Stimulated activated CD8-positive, alpha-beta memory T cell treated with anti-CD3 and anti-CD28 coated beads, Interleukin-15, amount 100 ng/mL, for 4 hours (primary cell): ENCODE measurements around the gene TMEM87B.
"Not testable (repeated sequence)": the region's sequence is repeated elsewhere in the genome, so short reads cannot be mapped to it uniquely, and the experiment has no call there.

ENCODE experiments used
- DNase-seq, 2 donors: peaks; one replicate each; pipeline ENCODE4 v3.0.0-alpha.2; 2020; ENCODE audit warnings: low read depth in 2 of 2

TMEM87B gene

DNA sequence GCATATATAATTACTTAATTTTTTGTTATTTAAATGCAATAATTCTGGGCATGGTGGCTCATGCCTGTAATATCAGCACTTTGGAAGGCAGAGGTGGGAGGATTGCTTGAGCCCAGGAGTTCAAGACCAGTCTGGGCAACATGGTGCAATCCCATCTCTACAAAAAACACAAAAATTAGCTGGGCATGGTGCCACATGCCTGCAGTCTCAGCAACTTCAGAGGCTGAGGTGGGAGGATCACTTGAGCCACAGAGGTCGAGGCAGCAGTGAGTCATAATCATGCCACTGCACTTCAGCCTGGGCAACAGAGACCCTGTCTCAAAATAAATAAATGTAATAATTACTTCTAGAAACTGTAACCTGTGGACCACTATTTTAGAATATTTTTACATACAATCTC is 21.5 kb upstream of the TMEM87B start:
- DNase-seq: no peak

DNA sequence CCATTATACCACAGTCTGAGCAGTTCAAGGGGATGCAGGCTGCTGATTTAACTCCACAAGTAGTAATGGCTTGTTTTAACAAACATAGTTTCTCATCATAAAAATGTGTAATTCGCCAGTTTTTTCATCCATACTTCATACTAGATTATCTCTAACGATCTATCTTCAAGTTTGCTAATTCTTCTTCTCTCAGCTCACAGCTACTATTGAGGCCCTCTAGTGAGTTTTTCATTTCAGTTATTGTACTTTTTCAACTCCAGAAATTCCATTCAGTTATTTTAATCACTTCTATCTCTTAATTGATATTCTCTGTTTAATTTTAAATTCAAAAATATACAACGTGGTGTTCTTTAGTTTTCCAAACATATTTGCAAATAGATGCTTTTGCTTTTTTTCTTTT is 20.1 kb upstream of the TMEM87B start:
- no peak for DNase-seq

DNA sequence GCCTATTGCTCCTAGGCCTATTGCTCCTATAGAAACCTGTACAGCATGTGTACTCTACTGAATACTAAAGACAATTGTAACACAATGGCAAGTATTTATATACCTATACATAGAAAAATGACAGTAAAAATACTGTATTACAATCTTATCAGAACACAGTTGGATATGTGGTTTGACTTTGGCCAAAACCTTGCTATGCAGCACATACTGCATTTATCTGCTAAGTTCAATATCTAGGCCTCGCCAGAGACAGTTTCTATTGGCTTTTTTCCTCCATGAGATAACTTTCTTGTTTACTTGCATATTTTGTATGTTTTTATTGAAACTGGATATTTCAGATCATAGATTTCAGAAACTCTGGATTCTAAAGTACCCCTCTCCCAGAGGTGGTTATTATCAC is 19.3 kb upstream of the TMEM87B start:
- DNase-seq: no peak

DNA sequence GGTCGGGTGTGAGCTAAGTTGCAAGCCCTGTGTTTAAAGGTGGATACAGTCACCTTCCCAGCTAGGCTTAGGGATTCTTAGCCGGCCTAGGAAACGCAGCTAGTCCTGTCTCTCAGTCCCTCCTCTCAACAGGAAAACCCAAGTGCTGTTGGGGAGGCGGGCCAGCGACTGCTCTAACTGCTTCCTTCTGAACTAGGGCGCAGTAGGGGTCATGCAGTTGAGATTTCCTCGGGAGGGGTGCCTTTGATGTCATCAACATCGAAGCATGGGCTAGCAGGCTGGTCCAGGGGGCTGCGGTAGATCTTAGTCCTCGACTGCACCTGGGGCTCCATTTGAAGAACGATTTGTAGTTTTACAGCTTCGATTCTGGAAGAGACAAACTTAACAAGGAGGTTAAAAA is 15.5 kb upstream of the TMEM87B start:
- DNase-seq: not testable (repeated sequence)

DNA sequence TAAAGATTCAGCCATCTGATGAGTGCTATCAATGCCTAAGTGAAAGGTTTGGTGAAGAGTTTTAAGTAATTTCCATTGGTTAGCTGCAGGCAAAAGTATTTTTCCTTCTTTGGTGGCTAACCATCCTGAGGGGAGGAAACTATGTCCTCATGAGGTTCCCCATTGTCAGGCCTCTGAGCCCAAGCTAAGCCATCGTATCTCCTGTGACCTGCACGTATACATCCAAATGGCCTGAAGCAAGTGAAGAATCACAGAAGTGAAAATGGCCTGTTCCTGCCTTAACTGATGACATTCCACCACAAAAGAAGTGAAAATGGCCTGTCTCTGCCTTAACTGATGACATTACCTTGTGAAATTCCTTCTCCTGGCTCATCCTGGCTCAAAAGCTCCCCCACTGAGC is 15.0 kb upstream of the TMEM87B start:
- not testable (repeated sequence) for DNase-seq

DNA sequence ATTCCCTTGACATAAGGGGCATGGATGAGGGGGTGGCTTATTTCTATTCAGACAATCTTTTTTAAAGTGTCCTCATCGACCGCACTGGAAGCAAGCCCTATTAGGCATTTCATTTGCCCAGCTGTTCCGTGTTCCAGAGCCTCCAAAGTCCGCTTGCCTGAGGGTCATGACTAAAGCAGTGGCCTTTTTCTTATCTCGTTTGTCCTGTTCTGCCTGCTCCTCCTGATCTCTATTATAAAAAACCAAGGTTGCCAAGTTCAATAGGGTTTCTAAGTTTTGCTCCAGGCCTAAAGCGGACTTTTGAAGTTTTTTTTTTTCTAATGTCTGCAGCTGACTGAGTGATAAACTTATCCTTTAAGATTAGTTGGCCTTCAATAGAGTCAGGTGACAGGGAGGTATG is 13.6 kb upstream of the TMEM87B start:
- DNase-seq: not testable (repeated sequence)

DNA sequence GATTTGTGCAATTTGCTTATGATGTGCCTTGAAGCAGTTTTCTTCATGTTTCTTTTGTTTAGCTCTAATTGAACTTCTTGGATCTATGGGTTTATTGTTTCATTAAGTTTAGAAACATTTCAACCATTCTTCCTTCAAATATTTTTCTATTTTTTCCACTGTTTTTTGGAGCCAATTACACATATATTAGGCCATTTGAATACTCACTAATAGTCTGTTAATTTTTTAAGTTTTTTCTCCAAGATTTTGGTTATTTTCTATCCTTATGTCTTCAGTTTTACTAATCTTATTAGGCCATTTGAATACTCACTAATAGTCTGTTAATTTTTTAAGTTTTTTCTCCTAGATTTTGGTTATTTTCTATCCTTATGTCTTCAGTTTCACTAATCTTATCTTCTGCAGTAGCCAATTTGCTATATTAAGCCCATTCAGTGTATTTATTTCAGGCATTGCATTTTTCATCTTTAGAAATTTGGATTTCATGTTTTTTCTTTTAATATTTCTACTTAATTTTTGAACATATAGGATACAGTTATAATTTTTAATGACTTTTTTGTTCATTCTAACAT is 9.5 kb upstream of the TMEM87B start:
- no peak for DNase-seq

DNA sequence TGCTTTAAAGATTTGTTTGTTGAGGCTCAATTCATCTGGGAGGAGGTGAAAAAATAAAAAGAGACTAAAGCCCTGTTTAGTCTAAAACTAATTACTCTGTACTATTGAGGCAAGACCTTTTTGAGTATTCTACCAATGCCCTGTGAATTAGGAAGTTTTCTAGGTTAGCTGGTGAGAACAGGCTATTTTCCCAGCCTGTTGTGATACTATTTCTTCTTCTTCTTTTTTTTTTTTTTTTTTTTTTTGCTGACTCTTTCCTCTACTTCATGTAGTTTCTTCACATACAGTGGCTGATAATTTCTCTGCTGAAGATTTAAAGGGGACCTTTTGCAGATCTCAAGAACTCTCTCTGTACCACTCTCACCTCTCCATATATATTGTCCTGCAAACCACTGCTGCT is 8.8 kb upstream of the TMEM87B start:
- no peak for DNase-seq

DNA sequence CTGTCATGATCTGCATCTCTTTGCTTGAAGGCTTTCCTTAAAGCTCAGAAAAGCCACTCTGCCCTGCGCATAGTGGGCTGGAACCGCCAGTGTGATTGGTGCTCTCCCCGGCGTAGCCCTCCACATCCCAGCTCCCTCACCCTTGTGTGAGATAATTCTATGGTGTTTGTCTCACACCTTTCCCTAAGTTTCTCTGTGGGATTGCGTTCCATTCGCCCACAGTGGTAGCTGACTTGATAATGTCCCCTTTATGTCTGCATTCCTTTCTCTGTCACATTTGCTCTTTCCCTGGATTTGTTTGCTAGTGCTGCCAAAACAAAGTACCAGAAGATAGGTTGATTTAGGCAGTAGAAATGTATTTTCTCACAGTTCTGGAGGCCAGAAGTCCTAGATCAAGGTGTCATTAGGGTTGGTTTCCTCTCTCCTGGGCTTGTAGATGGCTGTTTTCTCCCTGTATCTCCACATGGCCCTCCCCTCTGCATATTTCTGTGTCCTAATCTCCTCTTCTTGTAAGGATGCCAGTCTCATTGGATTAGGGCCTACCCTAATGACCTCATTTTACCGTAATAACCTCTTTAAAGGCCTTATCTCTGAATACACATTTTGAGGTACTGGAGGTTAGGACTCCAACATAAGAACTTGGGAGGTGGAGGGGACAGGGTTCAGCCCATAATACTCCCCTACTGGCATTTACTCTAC is 7.4 kb upstream of the TMEM87B start:
- no peak for DNase-seq

DNA sequence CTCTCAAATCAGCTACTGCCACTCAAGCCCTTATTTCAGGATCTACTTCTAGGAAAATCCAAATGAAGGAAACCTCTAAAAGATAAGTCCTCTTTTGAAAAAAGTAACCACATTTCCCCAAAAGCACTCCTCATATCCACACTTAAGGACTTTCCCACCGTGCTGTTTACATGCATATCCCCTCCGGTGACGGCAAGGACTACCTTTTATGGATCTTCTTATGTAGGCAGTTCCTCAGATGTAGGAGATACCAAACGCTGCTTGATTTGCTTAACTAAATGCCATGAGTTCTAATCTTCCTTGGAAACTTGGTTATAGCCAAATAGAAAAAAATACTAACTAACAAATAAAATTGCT is 6.9 kb upstream of the TMEM87B start:
- DNase-seq: no peak

DNA sequence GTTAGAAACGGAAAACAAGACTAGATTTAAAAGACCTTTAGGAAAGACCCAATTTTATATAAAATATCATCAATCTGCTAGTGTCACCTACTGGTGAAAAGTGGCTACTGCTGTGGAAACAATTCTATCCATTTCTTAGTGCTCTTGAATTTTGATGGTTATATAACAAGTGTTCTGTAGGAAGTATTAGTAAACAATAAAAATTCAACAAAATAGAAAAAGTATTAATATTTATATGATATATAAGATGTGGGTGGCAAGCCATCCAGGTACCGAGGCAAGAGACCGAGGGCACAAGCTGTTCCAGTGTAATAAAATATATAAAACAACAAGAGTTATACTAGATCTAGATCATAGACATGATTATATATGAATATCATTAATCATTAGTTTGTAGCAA is 6.2 kb upstream of the TMEM87B start:
- DNase-seq: no peak

DNA sequence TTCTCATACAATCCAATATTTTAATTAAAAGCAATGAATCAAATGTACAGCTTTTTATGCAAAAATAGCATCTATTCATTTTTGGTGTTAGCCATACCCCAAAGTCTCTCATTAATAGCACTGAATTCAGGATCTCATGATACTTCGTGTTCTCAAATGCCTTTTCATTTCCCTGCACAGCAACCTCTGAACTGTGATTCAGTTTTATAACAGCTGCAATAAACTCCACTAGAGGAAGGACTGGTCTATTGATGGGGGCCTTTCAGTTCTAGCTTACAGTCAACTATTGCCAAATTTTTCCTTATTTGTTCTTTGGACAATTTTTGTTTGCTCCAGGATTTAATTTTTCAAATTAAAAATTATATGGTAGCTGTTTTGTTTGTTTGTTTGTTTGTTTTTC is 4.8 kb upstream of the TMEM87B start:
- DNase-seq: no peak

DNA sequence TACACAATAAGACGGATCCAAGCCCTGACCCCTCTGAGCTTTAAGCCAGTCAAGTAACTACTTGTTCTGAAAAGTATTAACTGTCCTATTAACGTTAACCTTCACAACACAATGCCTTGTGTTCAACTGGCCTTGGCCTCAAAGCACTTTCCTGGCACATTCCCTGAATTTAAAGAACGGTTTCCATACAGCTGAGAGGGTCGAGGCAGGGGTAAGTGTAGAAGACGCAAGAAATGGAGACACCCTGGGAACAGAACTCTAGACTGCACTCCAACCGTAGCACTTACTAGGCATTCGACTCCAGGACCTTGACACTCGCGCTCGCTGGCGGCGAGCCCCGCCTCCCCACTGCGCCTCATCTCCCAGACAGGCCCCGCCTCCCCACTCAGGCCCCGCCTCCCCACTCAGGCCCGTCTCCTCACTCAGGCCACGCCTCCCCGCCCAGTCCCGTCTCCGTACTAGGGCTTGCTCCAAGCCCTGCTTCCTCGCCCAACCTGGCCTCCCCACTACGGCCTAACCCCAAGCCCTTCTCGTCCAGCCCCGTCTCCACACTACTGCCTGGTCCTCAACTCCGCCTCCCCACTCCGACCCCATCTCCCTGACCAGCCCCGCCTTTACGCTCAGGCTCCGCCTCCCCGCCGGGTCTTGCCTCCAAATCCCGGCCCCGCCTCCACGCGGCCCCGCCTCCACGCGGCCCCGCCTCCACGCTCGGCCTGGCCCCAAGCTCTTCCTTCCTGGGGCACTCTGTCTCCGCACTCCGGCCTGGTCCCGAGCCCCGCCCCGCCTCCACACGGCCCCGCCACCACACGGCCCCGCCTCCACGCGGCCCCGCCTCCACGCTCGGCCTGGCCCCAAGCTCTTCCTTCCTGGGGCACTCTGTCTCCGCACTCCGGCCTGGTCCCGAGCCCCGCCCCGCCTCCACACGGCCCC is 887 bp upstream of the TMEM87B start:
- DNase-seq: peak; percentile 94

DNA sequence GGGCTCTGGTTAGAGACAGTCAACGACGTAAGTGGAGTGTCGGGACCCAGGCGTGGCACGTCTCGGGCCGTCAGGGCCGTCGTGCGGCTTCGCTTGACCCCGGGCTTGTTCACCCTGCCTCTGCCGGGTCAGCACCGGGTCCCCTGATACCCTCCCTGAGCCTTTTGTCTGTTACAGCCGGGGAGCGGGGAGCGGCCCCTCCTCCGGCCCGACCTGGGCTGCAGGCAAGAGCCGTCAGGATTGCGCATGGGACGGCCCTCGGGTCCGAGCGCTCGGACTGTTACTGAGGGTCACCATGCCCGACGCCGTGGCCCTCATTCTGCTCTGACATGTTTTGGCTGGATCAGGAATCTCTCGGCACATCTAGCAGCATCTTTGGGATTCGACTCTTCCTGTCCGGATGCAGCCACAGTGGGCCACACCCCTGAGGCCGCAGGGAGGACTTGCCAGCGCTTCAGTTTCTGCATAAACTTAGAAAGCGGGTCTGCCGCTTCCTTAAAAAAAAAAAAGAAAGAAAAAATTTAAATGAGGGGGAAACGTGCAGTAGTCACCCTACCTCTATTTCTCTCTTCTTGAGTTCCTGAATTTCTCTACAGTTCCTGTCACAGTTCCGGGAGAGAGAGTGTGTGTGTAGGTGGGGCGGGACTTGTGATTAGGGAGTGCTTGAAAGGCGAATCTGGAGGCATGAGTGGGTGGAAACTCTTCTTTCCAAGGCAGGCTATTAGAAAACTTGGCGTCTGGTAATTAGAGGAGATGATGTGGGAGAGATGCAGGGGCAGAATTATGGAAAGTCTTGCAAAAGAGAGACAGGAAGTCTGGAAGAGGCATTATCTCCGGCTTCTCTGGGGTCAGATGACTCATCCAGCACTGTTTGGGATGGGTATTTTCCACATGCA is 909 bp downstream of the TMEM87B start:
- no peak for DNase-seq

DNA sequence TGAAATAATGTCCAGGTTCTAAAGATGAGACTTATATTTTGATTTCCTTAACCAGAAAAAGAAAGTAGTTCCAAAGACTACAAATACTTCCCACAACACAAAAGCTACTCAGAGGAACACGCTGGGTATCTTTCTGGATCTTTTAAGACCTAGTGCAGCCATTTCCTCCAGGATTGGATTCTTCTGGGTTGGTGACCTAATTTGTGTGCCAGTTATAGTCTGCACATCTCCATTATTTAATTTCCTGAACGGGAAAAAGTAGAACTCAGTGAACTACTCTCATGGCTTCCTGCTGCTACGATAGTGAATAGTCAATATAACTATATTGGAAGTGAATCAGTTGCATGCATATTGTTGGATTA is 1.5 kb downstream of the TMEM87B start:
- DNase-seq: no peak

DNA sequence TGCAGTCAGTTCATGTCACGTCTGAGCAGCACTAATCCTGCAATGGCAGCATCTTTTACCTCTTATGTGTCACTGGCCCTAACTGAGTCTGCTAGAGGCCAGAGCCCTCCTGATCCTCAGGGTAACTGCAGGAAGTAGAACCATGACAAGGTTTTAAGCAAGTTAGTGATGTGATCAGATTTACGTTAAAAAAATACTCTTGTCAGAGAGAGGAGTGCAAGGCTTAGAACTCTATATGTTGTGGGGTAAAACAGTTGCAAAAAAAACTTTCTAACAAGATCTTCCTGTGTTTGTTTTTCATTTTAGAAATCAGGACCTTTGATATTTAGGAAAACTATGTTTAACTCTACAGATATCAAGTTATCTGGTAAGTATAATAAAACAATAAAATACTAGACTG is 4.6 kb downstream of the TMEM87B start:
- no peak for DNase-seq

DNA sequence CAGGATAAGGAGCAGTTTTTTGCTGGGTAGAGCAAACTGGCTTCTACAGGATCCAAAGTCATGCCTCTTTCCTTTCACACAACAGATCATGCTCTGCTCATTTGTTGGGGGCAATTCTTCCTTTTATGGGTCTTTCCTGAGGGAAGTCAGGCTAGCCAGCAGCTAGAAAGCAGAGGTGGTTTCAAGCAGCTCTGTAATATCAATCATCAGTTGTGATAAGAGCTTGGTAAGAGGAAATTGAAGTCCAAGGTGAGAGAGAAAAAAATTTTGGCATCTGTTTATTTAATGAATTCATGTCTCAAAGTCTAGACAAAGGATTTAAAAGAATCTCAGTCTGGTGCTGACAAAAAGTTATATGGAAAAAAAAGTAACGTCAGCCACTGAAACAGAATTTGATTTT is 6.2 kb downstream of the TMEM87B start:
- DNase-seq: no peak

DNA sequence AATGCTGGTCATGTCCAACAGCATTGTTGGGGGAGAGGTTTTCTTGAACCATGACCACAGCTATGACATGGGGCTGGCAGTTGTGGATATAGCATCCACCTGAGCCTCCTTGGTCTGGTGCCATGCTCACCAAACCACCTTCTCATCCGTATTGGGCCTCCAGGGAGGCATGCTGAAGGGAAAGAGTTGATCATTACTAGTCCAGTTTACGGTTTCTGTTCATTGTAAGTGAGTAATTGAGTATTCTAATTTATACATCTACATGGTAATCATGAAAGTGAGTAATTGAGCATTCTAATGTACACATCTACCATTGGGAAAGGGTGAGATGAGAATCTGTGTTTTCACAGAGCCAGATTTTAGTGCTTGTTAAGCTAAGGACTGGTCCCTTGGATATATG is 6.8 kb downstream of the TMEM87B start:
- no peak for DNase-seq

DNA sequence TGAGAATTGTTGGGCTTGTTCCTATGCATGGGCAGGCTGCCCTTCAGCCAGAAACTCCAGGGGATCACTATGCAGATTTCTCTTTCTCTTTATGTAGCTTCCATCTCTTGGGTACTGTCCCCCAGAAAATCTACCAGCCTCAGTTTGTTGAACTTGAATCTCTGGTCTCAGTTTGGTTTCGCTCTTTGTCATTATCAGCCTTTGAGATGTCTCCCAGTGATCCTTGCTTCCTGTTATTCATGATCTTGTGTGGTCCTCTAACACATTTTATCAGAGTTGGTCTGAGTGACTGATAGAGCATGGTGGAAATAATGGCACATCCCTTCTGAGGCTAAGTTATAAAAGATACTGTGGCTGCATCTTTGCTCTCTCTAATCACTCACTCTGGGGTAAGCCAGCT is 7.8 kb downstream of the TMEM87B start:
- DNase-seq: no peak

DNA sequence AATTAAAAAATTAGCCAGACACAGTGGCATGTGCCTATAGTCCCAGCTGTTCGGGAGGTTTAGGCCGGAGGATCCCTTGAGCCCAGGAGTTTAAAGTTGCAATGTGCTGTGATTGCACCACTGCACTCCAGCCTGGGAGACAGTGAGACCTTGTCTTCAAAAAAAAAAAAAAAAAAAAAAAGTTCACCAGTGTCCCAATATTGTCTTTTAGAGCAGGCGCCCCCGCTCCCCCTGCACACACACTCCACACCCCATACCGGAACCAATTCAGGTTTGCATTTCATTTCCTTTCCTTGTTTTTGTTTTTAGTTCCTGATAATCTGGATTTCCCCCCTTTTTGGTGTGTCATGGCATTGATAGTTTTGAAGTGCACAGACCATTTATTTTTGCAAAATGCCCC is 10.4 kb downstream of the TMEM87B start:
- DNase-seq: no peak

DNA sequence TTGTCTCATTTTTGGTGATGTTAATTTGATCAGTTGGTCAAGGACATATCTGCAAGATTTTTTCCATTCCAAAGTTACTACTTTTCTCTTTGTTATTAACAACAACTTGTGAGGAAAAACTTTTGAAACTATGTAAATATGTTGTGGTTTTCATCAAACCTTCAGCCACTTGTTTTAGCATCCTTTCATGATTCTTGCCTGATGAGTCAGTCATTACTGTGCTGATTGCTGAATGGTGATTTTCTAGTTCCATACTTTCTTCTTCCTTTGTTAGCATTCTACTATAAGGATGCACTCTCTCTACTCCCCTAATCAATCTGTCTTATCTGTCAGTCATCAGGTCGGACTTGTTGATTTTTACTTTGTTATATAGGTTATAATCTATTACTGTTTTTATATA is 10.9 kb downstream of the TMEM87B start:
- no peak for DNase-seq

DNA sequence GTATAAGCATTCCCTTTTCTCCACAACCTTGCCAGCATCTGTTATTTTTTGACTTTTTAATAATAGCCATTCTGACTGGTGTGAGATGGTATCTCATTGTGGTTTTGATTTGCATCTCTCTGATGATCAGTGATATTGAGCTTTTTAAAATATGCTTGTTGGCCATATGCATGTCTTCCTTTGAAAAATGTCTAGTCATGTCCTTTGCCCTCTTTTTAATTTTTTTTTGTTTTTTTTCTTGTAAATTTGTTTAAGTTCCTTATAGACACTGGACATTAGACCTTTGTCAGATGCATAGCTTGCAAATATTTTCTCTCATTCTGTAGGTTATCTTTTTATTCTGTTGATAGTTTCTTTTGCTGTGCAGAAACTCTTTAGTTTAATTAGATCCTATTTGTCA is 14.7 kb downstream of the TMEM87B start:
- DNase-seq: not testable (repeated sequence)
